22Rv1 (cell line): ENCODE data around the gene ARHGAP6.

Source experiments
- H3K27ac ChIP-seq: fragments of 450-650 bp; 2 replicates; pipeline ENCODE4 v1.5.1; 2017
- ZFX ChIP-seq: fragments of 450-650 bp; IDR thresholded peaks from 2 replicates; pipeline ENCODE4 v1.6.1; 2017; ENCODE audit warnings: antibody characterized with exemption, borderline replicate concordance
- TF ChIP-seq, protein P1 (sequence below): fragments of 450-650 bp; IDR thresholded peaks from 2 replicates; pipeline ENCODE4 v1.5.1; 2017; ENCODE audit warnings: mild to moderate bottlenecking

ARHGAP6 gene

DNA sequence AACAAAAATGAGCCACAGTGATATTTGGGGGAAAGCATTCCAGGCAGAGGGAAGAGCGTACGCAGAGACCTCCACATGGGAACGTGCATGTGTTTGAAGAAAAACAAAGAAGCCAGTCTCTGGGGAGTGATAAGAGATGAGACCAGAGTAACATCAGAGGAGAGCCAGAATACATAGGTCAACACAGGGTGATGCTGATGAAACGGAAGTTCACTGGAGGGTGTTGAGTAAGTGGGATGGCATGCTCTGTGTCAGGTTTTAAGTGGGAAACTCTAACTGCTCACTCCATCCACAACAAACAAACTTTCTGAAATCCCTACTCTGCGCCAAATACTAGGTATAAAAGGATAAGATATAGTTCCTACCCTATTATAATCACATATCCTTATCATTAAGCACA lies 110.0 kb downstream of the ARHGAP6 start:
- TF ChIP-seq, protein P1, sequence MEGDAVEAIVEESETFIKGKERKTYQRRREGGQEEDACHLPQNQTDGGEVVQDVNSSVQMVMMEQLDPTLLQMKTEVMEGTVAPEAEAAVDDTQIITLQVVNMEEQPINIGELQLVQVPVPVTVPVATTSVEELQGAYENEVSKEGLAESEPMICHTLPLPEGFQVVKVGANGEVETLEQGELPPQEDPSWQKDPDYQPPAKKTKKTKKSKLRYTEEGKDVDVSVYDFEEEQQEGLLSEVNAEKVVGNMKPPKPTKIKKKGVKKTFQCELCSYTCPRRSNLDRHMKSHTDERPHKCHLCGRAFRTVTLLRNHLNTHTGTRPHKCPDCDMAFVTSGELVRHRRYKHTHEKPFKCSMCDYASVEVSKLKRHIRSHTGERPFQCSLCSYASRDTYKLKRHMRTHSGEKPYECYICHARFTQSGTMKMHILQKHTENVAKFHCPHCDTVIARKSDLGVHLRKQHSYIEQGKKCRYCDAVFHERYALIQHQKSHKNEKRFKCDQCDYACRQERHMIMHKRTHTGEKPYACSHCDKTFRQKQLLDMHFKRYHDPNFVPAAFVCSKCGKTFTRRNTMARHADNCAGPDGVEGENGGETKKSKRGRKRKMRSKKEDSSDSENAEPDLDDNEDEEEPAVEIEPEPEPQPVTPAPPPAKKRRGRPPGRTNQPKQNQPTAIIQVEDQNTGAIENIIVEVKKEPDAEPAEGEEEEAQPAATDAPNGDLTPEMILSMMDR, result no peak
- no peak for TF ChIP-seq ZFX
- H3K27ac ChIP-seq, result no peak overlapping the region

DNA sequence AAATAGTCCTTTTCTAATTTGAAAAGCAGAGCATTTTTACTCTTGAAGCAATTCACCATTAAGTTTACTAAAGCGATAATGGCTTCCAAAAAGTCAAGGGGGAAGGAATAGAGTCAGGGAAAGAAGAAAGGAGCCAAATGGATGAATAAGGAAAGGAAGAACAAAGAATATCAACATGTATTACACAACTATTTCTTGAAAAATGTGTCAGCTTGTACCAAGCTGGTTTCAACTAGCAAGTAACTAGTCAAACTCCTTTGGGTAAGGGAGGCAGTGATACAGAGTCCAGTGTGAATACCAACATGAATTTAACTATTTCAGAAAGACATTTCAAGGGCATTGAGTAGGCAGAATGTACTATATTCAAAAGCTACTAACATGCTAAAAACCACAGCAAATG lies 112.1 kb downstream of the ARHGAP6 start:
- no peak overlapping the region for H3K27ac ChIP-seq
- TF ChIP-seq, protein P1, result no peak
- TF ChIP-seq ZFX, result no peak

DNA sequence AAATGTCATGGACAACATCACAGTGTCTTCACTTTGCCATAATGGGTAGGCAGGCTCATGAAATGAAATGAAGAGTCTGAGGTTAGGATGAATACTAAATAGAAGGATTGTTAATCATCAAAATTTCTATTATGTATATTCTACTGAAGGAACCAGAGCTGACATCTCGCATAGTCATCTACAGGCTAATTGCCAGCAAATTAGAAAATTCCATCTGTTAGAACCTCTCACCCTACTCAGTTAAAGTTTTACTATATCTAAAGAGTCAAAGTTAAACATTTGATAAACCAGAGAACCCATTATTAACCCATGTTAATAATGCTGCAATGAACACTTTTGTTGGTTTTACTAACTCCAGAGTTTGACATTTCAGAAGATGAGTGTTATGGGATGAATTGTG lies 114.6 kb downstream of the ARHGAP6 start:
- no peak overlapping the region for H3K27ac ChIP-seq
- TF ChIP-seq, protein P1, result no peak
- TF ChIP-seq ZFX, result no peak

DNA sequence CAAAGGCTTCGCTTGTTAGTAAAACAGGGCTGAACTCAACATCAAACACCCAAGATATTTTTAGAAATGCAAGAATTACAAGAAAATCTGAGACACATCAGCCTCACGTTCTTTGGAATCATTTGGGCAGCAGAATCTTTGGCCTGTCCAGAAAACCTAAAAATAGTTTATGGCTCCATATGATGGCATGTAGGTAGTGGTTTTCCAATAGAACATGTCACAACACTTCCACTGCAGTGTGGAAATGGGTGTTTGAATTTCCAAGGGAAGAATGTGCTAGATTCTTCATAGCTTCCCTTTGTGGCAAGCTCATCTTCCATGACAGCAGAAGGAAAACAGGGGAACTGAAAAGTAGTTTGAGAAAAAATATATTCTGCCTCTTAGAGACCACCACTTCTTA lies 118.8 kb downstream of the ARHGAP6 start:
- TF ChIP-seq, protein P1, result no peak
- TF ChIP-seq ZFX, result no peak
- no peak overlapping the region for H3K27ac ChIP-seq

DNA sequence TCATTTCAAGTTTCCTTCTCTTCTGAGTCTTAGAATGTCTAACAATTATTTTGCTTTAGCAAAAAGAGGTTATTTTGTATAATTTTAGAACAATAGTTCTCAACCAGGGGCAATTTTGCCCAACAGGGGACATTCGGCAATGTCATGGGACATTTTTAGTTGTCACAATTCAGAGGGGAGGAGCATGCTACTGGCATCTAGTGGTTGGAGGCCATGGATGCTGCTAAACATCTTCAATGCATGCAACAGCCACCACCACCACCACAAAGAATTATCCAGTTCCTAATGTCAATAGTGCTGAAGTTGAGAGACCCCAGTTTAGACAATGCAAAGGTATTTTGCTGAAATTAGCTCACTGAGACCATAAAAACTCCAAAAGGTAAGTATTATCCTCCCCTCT lies 122.5 kb downstream of the ARHGAP6 start:
- TF ChIP-seq, protein P1, result peak; percentile 23
- TF ChIP-seq ZFX, result no peak
- no peak overlapping the region for H3K27ac ChIP-seq

DNA sequence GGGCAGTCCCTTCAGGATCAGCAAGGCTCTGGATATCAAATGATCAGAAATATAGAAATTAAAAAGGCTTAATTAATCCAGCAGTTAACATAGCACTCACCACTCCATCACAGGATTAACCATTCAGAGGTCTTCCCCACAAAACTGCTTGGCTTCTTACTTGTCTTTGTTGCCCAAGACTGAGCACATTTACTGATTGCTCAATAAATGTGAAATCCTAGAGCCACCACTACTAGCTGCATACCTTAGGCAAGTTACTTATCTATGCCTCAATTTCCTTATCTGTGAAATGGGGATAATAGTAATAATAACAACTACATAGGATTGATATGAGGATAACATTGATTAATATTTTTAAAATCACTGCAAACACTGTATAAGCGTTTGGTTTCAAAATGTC lies 124.2 kb downstream of the ARHGAP6 start:
- TF ChIP-seq, protein P1, result no peak
- TF ChIP-seq ZFX, result no peak

DNA sequence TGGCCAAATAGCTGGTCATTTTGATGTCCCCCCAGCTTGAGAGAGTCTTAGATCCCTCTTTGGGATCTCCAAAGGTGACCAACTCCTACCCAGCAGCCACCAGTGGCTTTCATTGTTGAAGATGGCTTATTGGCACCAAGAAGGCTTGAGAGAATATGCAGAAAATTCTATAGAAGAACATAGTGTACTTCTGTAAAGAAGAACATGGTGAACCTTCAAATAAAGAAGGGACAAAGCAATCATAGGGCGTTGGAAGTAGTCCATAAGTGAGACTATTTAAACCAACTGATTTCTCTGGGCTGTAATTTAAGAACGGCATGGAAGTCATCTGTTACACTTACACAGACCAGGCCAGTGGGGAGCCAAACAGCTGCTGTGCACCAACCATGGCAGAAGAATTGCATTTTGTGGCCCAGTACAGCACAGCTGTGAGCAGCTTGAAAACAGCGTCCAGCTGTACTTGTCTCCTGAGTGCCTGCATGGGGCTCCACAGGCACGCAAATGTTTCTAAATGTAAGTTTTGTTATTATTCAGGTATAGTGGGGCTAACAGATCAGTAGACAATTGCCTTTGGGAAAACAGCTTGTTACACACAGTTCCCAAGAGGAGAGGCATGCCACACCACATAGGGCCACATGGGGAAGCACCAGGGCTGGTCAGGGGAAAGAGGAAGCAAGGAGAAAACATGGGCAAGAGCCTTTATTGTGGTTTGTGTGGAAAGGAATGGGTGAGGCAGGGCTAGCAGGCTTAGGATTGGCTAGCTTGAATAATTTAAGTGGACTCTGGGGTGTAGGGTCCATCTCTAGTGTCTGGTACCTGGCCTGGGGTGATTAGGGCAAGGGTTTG lies 125.0 kb downstream of the ARHGAP6 start:
- peak overlapping the region; percentile 27 for H3K27ac ChIP-seq
- TF ChIP-seq, protein P1, result no peak
- no peak for TF ChIP-seq ZFX

More for the DNA sequence above, 124.2 kb downstream of the ARHGAP6 start:
- H3K27ac ChIP-seq, result no peak overlapping the region
